Thymus (tissue), 11 donors: ENCODE measurements around the gene SLC16A12. TPM values are rescaled to one million over a fixed set of nuclear protein-coding genes. Genes with fewer than 3 reads are reported as not detected.

Experiments
- DNase-seq, 9 donors: peaks; one replicate each; pipeline ENCODE4 v3.0.0-alpha.2; 2013; ENCODE audit warnings: low spot score in 9 of 9, low read depth in 6 of 9, missing footprints in 1 of 9
- H3K27ac ChIP-seq, 2 donors: one replicate each; pipeline ENCODE4 v1.5.1; 2013; ENCODE audit warnings: control low read depth in 1 of 2, low read depth in 1 of 2, low read length in 1 of 2, mild to moderate bottlenecking in 1 of 2, moderate library complexity in 1 of 2
- H3K27me3 ChIP-seq, 2 donors: one replicate each; pipeline ENCODE4 v1.5.1; 2013; ENCODE audit warnings: low read length in 1 of 2; ENCODE audit not compliant: control insufficient read depth in 2 of 2, insufficient read depth in 1 of 2
- H3K36me3 ChIP-seq, 2 donors: one replicate each; pipeline ENCODE4 v1.5.1; 2013; ENCODE audit warnings: low read length in 1 of 2, mild to moderate bottlenecking in 1 of 2, moderate library complexity in 1 of 2; ENCODE audit not compliant: control insufficient read depth in 2 of 2, insufficient read depth in 2 of 2
- H3K4me1 ChIP-seq, 2 donors: one replicate each; pipeline ENCODE4 v1.5.1; 2013; ENCODE audit warnings: low read length in 2 of 2; ENCODE audit not compliant: control insufficient read depth in 2 of 2, insufficient read depth in 2 of 2
- H3K4me3 ChIP-seq, 2 donors: one replicate each; pipeline ENCODE4 v1.5.1; 2013; ENCODE audit warnings: low read length in 2 of 2, control low read depth in 1 of 2, mild to moderate bottlenecking in 1 of 2
- H3K9me3 ChIP-seq, 2 donors: one replicate each; pipeline ENCODE4 v1.5.1; 2013; ENCODE audit warnings: low read length in 1 of 2, mild to moderate bottlenecking in 1 of 2; ENCODE audit not compliant: control insufficient read depth in 2 of 2, insufficient read depth in 1 of 2
- WGBS: extraction: QIAGEN DNeasy Blood & Tissue Kit; methylation state at CpG from one replicate; pipeline ENCODE4 v1.1.7; 2013; 5-methylcytosine and 5-hydroxymethylcytosine counted together
- polyA plus RNA-seq: library from polyadenylated mRNA; stranded (reverse); fragments of 200-250 nt; gene quantifications from one replicate; pipeline ENCODE4 v1.2.3, GENCODE V29; 2013
- total RNA-seq: library from RNA; stranded (reverse); fragments of 120-200 nt; gene quantifications from one replicate; pipeline ENCODE4 v1.2.4, GENCODE V29; 2013
- donor health status: healthy.

The SLC16A12 gene
- total and polyA plus RNA-seq, 2 donors: 0.24 to 1.5 TPM

GRCh38 chr10:89520706-89521105 lies 14.7 kb downstream of the SLC16A12 start:
- H3K9me3 ChIP-seq: no peaks in the 10 kb centered on the region
- no peaks in the 10 kb centered on the region for H3K27me3 ChIP-seq
- no peaks in the 10 kb centered on the region for H3K36me3 ChIP-seq
- no peak overlapping the region for H3K27ac ChIP-seq
- no peak for DNase-seq
- H3K4me3 ChIP-seq: no peak overlapping the region
- H3K4me1 ChIP-seq: no peaks in the 10 kb centered on the region
- WGBS: 90% methylated on average over 1 of the region's 1 CpG

GRCh38 chr10:89518876-89519842 lies 16.2 kb downstream of the SLC16A12 start:
- Histone ChIP-seq H3K27ac (no peak overlapping the region), H3K27me3 (no peaks in the 10 kb centered on the region), H3K36me3 (no peaks in the 10 kb centered on the region), H3K4me1 (no peaks in the 10 kb centered on the region), H3K4me3 (no peak overlapping the region), H3K9me3 (no peaks in the 10 kb centered on the region)
- DNase-seq: no peak
- WGBS: 97% methylated on average over 12 of the region's 12 CpGs

GRCh38 chr10:89518108-89518507 lies 17.3 kb downstream of the SLC16A12 start:
- H3K4me1 ChIP-seq: no peaks in the 10 kb centered on the region
- 87% methylated on average over 3 of the region's 3 CpGs for WGBS

GRCh38 chr10:89516149-89516832 lies 19.1 kb downstream of the SLC16A12 start:
- 87% methylated on average over 7 of the region's 7 CpGs for WGBS
- Histone ChIP-seq H3K27me3 (no peaks in the 10 kb centered on the region), H3K4me1 (no peaks in the 10 kb centered on the region), H3K9me3 (no peaks in the 10 kb centered on the region), H3K27ac (no peak overlapping the region), H3K4me3 (no peak overlapping the region), H3K36me3 (no peaks in the 10 kb centered on the region)
- DNase-seq: no peak

More at GRCh38 chr10:89518108-89518507, 17.3 kb downstream of the SLC16A12 start:
- Histone ChIP-seq H3K27ac (no peak overlapping the region), H3K4me3 (no peak overlapping the region), H3K36me3 (no peaks in the 10 kb centered on the region), H3K9me3 (no peaks in the 10 kb centered on the region), H3K27me3 (no peaks in the 10 kb centered on the region)
- no peak for DNase-seq

- DNase-seq: no peak
- H3K4me3 ChIP-seq: no peak overlapping the region
- no peaks in the 10 kb centered on the region for H3K27me3 ChIP-seq
- no peaks in the 10 kb centered on the region for H3K9me3 ChIP-seq
- H3K27ac ChIP-seq: no peak overlapping the region
- 93% methylated on average over 8 of the region's 8 CpGs for WGBS
- no peaks in the 10 kb centered on the region for H3K36me3 ChIP-seq
- no peaks in the 10 kb centered on the region for H3K4me1 ChIP-seq
Observed at GRCh38 chr10:89515031-89515841, 20.2 kb downstream of the SLC16A12 start.

GRCh38 chr10:89513206-89513605 lies 22.2 kb downstream of the SLC16A12 start:
- no peaks in the 10 kb centered on the region for H3K4me1 ChIP-seq
- no peaks in the 10 kb centered on the region for H3K27me3 ChIP-seq
- no peak for DNase-seq
- no peak overlapping the region for H3K4me3 ChIP-seq
- H3K9me3 ChIP-seq: no peaks in the 10 kb centered on the region
- H3K27ac ChIP-seq: no peak overlapping the region
- no peaks in the 10 kb centered on the region for H3K36me3 ChIP-seq
- 97% methylated on average over 1 of the region's 1 CpG for WGBS

- Histone ChIP-seq H3K36me3 (no peaks in the 10 kb centered on the region), H3K27ac (no peak overlapping the region), H3K9me3 (no peaks in the 10 kb centered on the region), H3K27me3 (no peaks in the 10 kb centered on the region), H3K4me3 (no peak overlapping the region), H3K4me1 (peaks cover 0 to 5% of the 10 kb centered on the region in 2 donors)
- DNase-seq: no peak
- WGBS: 94% methylated on average over 13 of the region's 13 CpGs
Observed at GRCh38 chr10:89505640-89506275, 29.6 kb downstream of the SLC16A12 start.

- Histone ChIP-seq H3K27ac (no peak overlapping the region), H3K4me3 (no peak overlapping the region), H3K27me3 (no peaks in the 10 kb centered on the region), H3K4me1 (peaks cover 0 to 5% of the 10 kb centered on the region in 2 donors), H3K9me3 (no peaks in the 10 kb centered on the region), H3K36me3 (no peaks in the 10 kb centered on the region)
- no peak for DNase-seq
- 90% methylated on average over 2 of the region's 2 CpGs for WGBS
Observed at GRCh38 chr10:89504691-89505090, 30.7 kb downstream of the SLC16A12 start.
